Endothelial cell (in vitro differentiated cells): ENCODE results near the gene MRPS7. TPM values are rescaled to one million over a fixed set of nuclear protein-coding genes. Genes with fewer than 3 reads are reported as not detected.

ENCODE experiments used
- DNase-seq: peaks from one replicate; pipeline ENCODE4 v3.0.0; 2021; ENCODE audit warnings: low spot score
- H3K27ac Mint-ChIP-seq: one replicate; pipeline ENCODE4 v1.8.0; 2021; ENCODE audit warnings: mixed read lengths, inconsistent platforms; ENCODE audit not compliant: unreplicated experiment
- H3K27me3 Mint-ChIP-seq: one replicate; pipeline ENCODE4 v1.8.0; 2021; ENCODE audit warnings: mild to moderate bottlenecking, moderate library complexity, mixed read lengths, inconsistent platforms; ENCODE audit not compliant: unreplicated experiment
- H3K36me3 Mint-ChIP-seq: one replicate; pipeline ENCODE4 v1.8.0; 2021; ENCODE audit warnings: mild to moderate bottlenecking, low read depth, mixed read lengths, inconsistent platforms; ENCODE audit not compliant: unreplicated experiment
- H3K4me1 Mint-ChIP-seq: one replicate; pipeline ENCODE4 v1.8.0; 2021; ENCODE audit warnings: mild to moderate bottlenecking, mixed read lengths, inconsistent platforms; ENCODE audit not compliant: unreplicated experiment
- H3K4me3 Mint-ChIP-seq: one replicate; pipeline ENCODE4 v1.8.0; 2021; ENCODE audit warnings: mild to moderate bottlenecking, mixed read lengths, inconsistent platforms; ENCODE audit not compliant: unreplicated experiment
- H3K9me3 Mint-ChIP-seq: one replicate; pipeline ENCODE4 v1.8.0; 2021; ENCODE audit warnings: mixed read lengths, inconsistent platforms; ENCODE audit not compliant: unreplicated experiment
- CTCF ChIP-seq: fragments of 200-600 bp; sonication (generic); IDR thresholded peaks from one replicate; pipeline ENCODE4 v1.5.0; 2021; ENCODE audit warnings: antibody characterized with exemption; ENCODE audit not compliant: unreplicated experiment
- total RNA-seq: library from RNA; stranded (reverse); fragmentation: NEBNext Ultra II Directional; extraction: Animal tissue kit (Norgen Biotek cat#: 25700); gene quantifications from one replicate; pipeline ENCODE4 v1.2.1, GENCODE V29; 2021; ENCODE audit not compliant: unreplicated experiment

Gene MRPS7
- total RNA-seq, 1 donor from 2014 or later = 63.4 TPM

- peaks cover 7% of the 10 kb centered on the region for H3K27me3 Mint-ChIP-seq
- H3K27ac Mint-ChIP-seq = peak overlapping the region; percentile 72
- H3K4me1 Mint-ChIP-seq = peaks cover 11% of the 10 kb centered on the region
- H3K4me3 Mint-ChIP-seq = no peak overlapping the region
- H3K9me3 Mint-ChIP-seq = no peaks in the 10 kb centered on the region
- H3K36me3 Mint-ChIP-seq = peaks cover 51% of the 10 kb centered on the region
- TF ChIP-seq CTCF = no peak
- DNase-seq = no peak
These were observed 21.8 kb upstream of the MRPS7 start for GRCh38 chr17:75239778-75240393.

- no peak overlapping the region for H3K4me3 Mint-ChIP-seq
- H3K27me3 Mint-ChIP-seq = peaks cover 7% of the 10 kb centered on the region
- peak; percentile 71 for DNase-seq
- peaks cover 47% of the 10 kb centered on the region for H3K36me3 Mint-ChIP-seq
- no peaks in the 10 kb centered on the region for H3K9me3 Mint-ChIP-seq
- H3K27ac Mint-ChIP-seq = peak overlapping the region; percentile 72
- H3K4me1 Mint-ChIP-seq = peaks cover 11% of the 10 kb centered on the region
- peak; percentile 68 for TF ChIP-seq CTCF
These were observed 21.1 kb upstream of the MRPS7 start for GRCh38 chr17:75240394-75241142.

GRCh38 chr17:75241143-75241430 is 20.6 kb upstream of the MRPS7 start:
- DNase-seq = no peak
- Mint-ChIP-seq H3K27ac (no peak overlapping the region), H3K4me1 (peaks cover 11% of the 10 kb centered on the region), H3K27me3 (peaks cover 7% of the 10 kb centered on the region), H3K36me3 (peaks cover 48% of the 10 kb centered on the region), H3K4me3 (no peak overlapping the region), H3K9me3 (no peaks in the 10 kb centered on the region)
- TF ChIP-seq CTCF = no peak

- TF ChIP-seq CTCF = no peak
- H3K27ac Mint-ChIP-seq = peak overlapping the region; percentile 48
- peaks cover 48% of the 10 kb centered on the region for H3K36me3 Mint-ChIP-seq
These were observed 20.2 kb upstream of the MRPS7 start for GRCh38 chr17:75241502-75241901.

GRCh38 chr17:75241996-75242460 is 19.7 kb upstream of the MRPS7 start:
- TF ChIP-seq CTCF = no peak
- H3K9me3 Mint-ChIP-seq = no peaks in the 10 kb centered on the region
- peaks cover 50% of the 10 kb centered on the region for H3K36me3 Mint-ChIP-seq
- H3K4me1 Mint-ChIP-seq = peaks cover 11% of the 10 kb centered on the region
- peaks cover 7% of the 10 kb centered on the region for H3K27me3 Mint-ChIP-seq
- H3K27ac Mint-ChIP-seq = no peak overlapping the region
- no peak for DNase-seq
- peak overlapping the region; percentile 69 for H3K4me3 Mint-ChIP-seq

More at GRCh38 chr17:75241502-75241901, 20.2 kb upstream of the MRPS7 start:
- DNase-seq = no peak
- peaks cover 7% of the 10 kb centered on the region for H3K27me3 Mint-ChIP-seq
- no peaks in the 10 kb centered on the region for H3K9me3 Mint-ChIP-seq
- H3K4me1 Mint-ChIP-seq = peaks cover 11% of the 10 kb centered on the region
- H3K4me3 Mint-ChIP-seq = peak overlapping the region; percentile 69
